Skin of body (tissue), 2 donors: ENCODE results near the gene LRRC71. TPM values are rescaled to one million over a fixed set of nuclear protein-coding genes. Genes with fewer than 3 reads are reported as not detected.

Experiments used
- DNase-seq: peaks from one replicate; lab custom pipeline; 2025; lab: John Stamatoyannopoulos, UW
- total RNA-seq: library from RNA; depleted of rRNA; stranded (reverse); fragments of >200 nt; gene quantifications from one replicate; pipeline ENCODE4 v1.2.3, GENCODE V29; 2014

Gene LRRC71
- total RNA-seq, 1 donor from 2014 or later = 0.20 TPM

DNA sequence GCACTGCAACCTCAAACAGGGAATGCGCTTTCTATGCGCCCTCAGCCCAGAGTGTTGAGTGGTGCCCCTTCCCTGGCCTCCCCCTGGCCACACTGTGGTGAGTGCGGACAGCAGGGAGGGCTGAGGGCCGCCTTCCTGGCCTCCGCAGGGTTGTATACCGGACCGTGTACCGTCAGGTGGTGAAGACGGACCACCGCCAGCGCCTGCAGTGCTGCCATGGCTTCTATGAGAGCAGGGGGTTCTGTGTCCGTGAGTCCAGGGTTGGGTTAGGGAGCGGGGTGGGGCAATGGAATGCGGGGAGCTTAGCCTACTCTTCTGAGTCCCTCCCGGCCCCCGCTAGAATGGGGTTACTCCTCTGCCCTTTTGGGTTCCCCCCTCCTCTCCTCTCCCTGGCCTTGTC lies 15.3 kb upstream of the LRRC71 start:
- DNase-seq = no peak

DNA sequence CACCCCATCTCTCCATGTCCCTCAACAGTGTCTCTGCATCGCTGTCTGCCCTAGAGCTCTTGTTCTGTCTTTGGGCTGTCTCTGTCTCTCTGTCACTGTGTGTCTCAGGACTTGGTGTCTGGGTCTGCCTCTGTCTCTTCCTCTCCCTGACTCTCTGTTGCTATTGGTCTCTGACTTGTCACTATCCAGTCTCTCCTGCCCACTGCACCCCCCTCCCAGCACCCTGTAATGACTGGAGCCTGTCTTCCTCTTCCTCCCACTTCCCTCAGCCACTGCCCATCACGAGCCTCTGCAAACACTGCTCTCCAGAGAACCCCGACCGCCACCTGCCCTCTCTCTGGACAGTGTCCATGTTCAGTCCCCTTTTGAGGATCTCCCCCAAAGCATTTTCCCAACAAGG lies 14.8 kb upstream of the LRRC71 start:
- no peak for DNase-seq

DNA sequence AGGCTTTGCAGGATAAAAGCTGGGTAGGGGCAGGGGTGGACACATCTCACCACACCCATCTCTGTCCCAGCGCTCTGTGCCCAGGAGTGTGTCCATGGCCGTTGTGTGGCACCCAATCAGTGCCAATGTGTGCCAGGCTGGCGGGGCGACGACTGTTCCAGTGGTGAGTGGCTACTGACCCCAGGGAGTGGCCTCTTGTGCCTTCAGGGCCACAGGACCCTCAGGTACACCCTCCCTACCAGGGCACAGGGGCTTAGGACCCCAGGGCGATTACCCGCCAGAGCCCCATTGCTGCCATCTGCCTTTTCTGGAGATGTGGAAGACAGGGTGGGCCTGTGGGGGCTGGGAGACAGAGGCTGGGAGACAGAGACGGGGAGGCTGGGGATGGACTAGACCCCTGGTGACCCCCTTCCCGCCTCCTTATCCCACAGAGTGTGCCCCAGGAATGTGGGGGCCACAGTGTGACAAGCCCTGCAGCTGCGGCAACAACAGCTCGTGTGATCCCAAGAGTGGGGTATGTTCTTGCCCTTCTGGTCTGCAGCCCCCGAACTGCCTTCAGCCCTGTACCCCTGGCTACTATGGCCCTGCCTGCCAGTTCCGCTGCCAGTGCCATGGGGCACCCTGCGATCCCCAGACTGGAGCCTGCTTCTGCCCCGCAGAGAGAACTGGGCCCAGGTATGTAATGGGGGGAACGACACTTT lies 14.1 kb upstream of the LRRC71 start:
- DNase-seq = no peak

DNA sequence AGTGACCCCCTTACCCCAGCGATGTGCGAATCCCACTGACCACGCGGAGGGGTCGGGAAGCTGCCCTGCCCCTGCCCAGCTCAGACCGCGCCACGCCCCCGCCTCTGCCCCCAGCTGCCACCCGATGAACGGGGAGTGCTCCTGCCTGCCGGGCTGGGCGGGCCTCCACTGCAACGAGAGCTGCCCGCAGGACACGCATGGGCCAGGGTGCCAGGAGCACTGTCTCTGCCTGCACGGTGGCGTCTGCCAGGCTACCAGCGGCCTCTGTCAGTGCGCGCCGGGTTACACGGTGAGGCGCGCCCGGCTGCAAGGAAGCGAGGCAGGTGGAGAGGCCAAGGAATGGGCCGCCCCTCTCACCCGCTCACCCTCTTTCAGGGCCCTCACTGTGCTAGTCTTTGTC lies 11.9 kb upstream of the LRRC71 start:
- no peak for DNase-seq

DNA sequence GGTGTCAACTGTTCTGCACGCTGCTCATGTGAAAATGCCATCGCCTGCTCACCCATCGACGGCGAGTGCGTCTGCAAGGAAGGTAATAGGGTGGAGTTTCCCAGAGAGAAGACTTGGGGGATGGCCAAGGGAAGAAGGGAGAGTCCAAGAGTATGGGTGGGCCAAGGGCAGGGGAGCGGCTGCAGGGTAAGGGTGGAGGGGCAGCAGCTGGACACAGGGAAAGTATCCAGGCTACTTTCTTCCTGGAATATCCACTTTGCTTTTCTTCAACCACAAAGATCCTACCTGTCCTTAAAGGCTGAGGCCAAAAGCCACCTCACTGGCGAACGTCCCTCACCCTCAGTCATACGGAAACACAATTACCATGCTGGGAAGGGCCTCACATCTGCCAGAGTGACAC lies 11.5 kb upstream of the LRRC71 start:
- no peak for DNase-seq

DNA sequence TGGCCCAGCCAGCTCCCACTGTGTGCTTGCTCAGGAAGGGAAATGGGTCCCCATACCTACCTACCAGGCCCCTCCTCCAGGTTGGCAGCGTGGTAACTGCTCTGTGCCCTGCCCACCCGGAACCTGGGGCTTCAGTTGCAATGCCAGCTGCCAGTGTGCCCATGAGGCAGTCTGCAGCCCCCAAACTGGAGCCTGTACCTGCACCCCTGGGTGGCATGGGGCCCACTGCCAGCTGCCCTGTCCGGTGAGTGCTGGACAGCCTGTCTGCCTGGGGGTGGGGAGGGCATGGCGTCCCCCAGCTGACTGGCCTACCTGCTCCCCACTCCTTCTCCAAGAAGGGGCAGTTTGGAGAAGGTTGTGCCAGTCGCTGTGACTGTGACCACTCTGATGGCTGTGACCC lies 10.8 kb upstream of the LRRC71 start:
- no peak for DNase-seq

DNA sequence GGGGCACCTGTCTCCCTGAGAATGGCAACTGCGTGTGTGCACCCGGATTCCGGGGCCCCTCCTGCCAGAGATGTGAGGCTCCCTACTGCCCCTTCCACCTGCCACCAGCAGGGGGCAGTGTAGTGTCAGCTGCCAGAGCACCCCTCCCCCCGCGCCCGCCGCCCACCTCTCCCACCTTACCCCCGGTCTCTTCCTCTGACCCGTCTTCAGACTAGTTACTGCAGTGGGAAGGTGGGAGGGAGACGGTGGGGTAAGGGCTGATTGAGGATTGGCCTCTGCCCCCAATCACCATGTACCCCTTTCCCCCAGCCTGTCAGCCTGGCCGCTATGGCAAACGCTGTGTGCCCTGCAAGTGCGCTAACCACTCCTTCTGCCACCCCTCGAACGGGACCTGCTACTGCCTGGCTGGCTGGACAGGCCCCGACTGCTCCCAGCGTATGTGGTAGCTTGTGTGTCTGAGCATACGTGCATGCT lies 10.1 kb upstream of the LRRC71 start:
- DNase-seq = no peak

DNA sequence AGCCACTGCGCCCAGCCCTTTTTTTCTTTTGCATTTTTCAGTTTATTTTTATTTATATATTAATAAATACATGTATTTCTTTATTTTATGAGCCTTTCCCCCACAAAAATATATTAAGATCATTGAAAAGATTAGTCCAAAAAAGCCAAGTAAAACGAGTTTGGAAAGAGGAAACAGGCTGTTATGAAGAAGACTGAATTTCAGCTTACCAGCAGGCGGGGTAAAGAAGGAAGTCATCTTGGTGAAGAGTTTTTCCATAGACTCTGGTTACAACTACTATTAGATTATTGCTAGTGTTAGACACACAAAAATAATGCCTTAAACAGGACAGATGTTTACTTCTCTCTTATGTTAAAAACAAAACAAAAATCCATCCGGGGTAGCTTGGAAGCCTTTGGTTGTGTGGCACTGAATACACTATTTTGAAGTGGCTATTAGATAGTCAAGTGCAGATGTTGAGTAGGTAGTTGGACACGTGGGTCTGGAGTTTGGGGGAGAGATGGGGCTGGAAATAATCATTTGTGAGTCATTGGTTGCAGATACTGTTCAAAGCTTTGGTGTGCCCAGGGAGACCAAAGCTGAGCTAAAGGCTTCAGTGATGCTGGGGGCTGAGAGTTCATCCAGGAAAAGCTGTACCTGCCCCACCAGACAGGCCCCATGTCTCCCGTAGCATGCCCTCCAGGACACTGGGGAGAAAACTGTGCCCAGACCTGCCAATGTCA lies 8.7 kb upstream of the LRRC71 start:
- peak; percentile 11 for DNase-seq

DNA sequence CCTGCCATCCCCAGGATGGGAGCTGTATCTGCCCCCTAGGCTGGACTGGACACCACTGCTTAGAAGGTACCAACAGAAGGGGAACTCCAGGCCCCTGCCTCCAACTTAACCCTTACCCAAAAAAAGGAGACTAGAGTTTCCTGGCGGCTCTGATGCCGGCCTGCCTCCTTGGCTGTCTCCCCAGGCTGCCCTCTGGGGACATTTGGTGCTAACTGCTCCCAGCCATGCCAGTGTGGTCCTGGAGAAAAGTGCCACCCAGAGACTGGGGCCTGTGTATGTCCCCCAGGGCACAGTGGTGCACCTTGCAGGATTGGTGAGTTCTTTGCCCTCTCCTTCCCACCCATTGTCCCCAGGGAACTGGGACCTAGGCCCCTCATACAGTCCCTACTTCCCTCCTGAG lies 8.1 kb upstream of the LRRC71 start:
- no peak for DNase-seq

DNA sequence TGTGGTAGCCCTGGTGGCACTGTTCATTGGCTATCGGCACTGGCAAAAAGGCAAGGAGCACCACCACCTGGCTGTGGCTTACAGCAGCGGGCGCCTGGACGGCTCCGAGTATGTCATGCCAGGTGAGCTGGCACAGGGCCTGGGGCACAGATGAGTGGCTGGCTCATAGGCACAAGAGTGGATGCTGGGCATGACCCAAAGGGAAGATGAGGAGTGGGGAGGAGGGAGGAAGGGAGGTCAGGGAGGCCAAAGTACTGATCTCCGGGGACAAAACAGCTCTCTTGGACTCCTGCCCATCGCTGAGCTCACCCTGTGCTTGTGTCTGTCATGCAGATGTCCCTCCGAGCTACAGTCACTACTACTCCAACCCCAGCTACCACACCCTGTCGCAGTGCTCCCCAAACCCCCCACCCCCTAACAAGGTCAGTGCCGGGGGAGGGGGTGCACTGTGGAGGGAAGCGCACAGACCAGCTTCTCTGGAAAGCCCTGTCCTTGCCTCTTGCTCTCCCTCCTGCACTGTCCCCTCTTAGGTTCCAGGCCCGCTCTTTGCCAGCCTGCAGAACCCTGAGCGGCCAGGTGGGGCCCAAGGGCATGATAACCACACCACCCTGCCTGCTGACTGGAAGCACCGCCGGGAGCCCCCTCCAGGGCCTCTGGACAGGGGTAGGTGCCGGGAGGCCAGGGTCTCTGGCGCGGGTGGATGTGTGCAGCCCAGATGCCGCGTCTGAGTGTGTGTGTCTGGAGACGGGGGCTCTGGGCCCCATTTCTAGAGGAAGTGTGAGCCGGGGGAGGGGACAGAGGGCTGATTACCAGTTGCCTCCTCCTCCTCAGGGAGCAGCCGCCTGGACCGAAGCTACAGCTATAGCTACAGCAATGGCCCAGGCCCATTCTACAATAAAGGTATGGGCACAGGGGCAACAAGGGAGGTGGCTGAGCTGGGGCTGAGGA lies 7.3 kb upstream of the LRRC71 start:
- DNase-seq = peak; percentile 61

DNA sequence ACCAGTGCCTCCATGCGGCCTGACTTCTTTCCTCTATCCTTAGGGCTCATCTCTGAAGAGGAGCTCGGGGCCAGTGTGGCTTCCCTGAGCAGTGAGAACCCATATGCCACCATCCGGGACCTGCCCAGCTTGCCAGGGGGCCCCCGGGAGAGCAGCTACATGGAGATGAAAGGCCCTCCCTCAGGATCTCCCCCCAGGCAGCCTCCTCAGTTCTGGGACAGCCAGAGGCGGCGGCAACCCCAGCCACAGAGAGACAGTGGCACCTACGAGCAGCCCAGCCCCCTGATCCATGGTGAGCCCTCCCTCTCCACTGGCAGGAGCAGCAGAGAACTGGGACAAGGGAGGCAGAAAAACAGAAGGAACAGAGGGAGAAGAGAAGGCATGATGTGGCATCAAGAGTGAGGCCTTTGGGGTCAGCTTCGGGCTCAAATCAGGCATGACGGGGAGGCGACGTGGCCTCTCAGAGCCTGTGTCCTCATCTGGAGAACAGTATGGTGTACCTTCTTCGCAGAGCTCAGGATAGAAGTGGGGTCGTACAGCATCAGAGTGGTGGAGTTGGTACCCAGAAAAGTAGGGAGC lies 6.5 kb upstream of the LRRC71 start:
- DNase-seq = no peak

DNA sequence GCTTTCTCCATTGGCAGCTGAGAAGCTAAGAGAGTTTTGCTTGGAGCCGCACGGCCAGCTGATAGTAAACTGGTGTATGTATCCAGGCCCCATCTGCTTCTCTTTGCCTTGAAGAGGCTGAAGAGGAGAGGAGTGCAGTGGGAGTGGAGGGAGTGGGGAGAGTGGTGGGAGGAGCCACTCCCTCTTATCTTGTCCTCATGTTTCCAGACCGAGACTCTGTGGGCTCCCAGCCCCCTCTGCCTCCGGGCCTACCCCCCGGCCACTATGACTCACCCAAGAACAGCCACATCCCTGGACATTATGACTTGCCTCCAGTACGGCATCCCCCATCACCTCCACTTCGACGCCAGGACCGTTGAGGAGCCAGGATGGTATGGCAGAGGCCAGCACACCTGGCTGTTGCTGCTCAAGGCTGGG lies 6.0 kb upstream of the LRRC71 start:
- no peak for DNase-seq

DNA sequence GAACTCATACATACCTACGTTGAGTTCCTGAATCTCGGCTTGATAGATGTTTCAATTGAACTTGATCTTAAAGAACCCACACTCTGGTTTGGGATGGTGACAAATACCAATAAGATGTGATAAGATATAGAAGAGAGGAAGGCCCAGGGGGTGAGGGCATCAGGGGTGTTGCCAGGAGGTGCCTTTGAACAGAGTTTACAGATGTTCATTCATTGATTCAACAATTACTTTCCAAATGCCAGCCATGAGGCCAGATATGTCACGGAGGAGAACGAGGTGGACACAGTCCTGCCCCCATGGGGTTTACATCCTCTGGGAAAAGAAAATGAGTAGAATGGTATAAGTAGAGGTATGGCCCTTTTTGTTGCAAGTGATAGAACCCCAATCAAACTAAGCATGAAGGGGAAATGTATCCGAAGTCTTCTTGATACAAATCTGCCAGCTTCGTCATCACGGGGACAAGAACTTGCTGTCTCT lies 659 bp downstream of the LRRC71 start:
- no peak for DNase-seq

DNA sequence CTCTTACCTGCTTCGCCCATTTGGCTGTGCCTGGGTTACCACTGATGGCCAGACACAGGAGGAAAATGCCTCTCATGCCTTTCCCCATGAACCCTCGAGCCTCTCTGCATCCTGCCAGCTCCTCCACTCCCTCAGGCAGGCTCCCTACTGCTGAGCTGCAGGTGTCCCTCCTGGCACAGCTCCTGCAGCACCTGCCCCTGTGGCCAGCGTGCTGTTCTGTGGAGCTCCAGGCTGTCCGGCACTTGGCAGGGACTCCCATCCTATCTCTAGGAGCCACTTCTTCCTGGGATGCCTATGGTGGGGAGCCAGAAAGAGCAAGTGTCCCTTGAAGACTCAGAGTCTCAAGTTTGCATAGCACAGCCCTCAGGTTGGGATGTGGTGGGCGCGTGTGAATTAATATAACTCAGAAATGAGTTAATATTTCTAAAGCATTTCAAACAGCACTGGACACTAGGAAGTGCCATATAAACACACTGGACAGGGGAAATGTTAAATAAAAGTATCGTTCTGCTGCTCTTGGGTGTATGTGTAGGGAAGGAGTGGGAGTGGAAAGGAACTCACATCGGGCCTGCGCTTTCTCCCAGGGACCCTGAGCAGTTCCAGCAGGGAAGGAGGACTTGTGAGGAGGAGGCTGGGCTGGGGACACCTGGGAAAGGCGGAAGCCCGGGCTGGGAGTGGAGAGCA lies 2.7 kb downstream of the LRRC71 start:
- no peak for DNase-seq

DNA sequence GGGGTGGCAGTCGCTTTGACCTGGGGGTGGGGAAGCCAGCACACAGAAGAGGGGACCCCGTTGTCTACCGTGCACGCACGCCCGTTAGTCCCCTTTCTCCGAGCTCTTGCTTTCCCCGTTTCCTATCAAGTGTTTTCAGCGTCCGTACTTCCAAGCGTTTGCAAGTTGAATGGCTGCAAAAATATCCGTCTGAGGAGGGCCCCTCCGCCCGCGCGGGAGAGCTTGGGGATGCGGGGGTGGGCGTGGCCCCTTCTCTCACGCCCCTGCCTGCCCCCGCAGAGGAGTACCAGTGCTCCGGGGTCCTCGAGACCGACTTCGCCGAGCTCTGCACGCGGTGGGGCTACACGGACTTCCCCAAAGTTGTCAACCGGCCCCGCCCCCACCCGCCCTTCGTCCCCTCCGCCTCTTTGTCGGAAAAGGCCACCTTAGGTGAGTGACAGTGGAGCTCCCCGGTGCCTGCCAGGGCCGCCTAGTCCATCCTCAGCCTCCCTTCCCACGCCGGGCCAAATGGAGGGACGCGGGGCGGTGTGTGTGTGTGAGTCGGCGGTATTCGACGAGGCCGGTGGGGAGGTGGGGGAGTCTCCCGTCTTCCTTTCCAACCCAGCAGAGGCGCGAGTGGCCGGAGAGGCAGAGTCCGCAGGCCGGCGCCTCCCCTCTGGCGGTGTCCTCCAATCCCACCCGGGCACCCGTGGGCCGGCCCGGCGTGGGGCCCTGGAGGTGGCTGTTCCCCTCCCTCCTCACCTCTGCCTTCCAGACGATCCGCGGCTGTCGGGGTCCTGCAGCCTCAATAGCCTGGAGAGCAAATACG lies 3.4 kb downstream of the LRRC71 start:
- DNase-seq = no peak

DNA sequence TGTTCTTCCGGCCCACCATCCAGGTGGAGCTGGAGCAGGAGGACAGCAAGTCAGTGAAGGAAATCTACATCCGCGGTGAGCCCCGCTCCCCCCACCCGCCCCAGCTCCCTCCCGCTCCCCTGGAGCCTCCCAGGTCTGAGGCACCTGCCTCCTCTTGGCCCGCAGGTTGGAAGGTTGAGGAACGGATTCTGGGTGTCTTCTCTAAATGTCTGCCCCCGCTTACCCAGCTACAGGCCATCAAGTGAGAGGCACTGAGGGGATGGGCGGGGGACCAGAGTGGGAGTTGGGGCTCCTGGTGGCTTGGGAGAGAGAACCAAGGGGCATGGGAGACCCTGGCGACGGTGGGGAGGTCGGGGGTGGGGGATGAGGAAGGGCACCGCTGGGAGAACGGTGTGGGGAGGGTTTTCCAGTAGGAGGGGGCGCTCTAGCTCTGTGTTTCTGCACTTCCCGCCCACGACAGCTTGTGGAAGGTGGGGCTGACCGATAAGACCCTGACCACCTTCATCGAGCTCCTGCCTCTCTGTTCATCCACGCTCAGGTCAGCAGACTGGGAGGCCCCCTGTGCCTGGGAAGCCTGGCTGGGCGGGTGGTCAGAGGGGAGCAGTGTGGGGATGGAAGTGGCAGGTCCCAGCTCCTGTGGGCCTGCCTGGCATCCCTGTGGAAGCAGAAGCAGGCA lies 4.2 kb downstream of the LRRC71 start:
- no peak for DNase-seq

DNA sequence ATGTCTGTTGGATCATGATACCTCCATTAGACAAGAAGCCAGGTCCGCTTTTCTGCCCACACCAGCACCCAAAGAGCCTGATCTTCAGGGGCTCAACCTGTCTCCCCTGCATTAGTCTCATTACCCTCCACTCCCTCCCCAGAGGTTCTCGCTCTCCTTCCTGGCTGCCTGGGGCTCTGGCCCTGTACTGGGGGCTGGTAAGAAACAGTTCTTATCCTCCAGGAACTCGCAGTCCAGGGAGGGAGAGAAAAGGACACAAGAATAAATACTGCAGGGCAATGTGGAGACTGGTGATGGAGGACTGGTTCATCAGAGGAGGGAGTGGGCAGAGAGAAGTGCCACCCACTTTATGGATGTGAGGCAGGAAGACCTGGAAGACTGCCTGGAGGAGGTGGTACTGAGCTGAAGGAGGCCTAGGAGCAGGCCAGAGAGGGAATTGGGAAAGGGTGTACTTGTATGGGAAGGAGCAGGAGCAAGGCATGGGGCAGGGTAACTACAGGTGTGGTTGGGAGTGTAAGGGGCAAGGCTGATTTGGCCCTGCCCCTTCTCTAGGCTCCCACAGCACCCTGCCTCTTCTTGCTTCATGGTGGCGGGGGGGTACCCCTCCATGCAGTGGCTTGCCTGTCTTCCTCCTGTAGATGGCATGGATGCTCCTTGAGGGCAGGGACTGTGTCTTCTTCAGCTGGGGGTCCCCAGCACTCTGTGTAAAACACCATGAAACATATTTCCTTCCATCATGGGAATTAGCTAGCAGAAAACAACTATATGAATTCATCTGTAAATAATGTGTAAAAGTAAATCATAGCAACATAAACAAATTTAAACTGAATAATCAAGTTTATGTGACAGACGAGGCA lies 5.0 kb downstream of the LRRC71 start:
- no peak for DNase-seq

DNA sequence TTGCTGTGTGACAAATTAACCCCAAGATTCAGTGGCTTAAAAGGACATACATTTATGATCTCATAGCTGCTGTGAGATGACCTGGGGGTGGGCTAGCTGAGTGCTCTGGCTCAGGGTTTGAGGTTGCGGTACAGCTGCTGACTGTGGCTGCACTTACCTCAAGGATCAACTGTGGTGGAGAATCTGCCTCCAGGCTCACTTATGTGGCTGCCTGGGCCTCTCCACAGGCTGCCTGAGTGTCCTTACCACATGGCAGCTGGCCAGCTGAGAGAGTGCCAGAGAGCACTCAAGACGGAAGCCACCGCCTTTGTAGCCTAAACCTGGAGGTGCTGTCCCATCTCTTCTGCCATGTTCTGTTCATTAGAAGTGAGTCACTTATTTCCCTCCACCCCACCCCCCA lies 5.7 kb downstream of the LRRC71 start:
- DNase-seq = no peak
